GM23338 (cell line): ENCODE data around the gene C6. TPM values are rescaled to one million over a fixed set of nuclear protein-coding genes. Genes with fewer than 3 reads are reported as not detected.
A peak's percentile ranks its signal among the peaks of the same experiment; 100 is the strongest.

Experiments
- ATAC-seq: fragments of 200-7000 bp; cut with Tn5 transposase; 3 replicates; pipeline ENCODE4 v1.9.1; 2020
- DNase-seq: peaks from one replicate; pipeline ENCODE4 v3.0.0-alpha.2; 2015; ENCODE audit warnings: low spot score
- H2AFZ ChIP-seq: fragments of 200-600 bp; sonication (generic); 2 replicates; pipeline ENCODE4 v1.8.0; 2016; ENCODE audit warnings: antibody characterized with exemption, mild to moderate bottlenecking, moderate library complexity
- H3F3A ChIP-seq: fragments of 200-600 bp; sonication (generic); replicated peaks from 2 replicates; pipeline ENCODE4 v1.8.0; 2017; ENCODE audit warnings: antibody characterized with exemption, mixed run types, low read depth
- H3K27ac ChIP-seq: fragments of 200-600 bp; sonication (generic); 2 replicates; pipeline ENCODE4 v1.6.1; 2016; ENCODE audit warnings: low read depth
- H3K27me3 ChIP-seq: fragments of 200-600 bp; sonication (generic); 2 replicates; pipeline ENCODE4 v1.8.0; 2016; ENCODE audit warnings: mild to moderate bottlenecking, mixed run types, moderate library complexity; ENCODE audit not compliant: insufficient read depth
- H3K36me3 ChIP-seq: fragments of 200-600 bp; sonication (generic); 2 replicates; pipeline ENCODE4 v1.8.0; 2016; ENCODE audit warnings: mild to moderate bottlenecking; ENCODE audit not compliant: insufficient read depth
- H3K4me1 ChIP-seq: fragments of 200-600 bp; sonication (generic); 2 replicates; pipeline ENCODE4 v1.8.0; 2016; ENCODE audit warnings: mild to moderate bottlenecking, moderate library complexity; ENCODE audit not compliant: insufficient read depth
- H3K4me2 ChIP-seq: fragments of 200-600 bp; sonication (generic); 2 replicates; pipeline ENCODE4 v1.7.1; 2017; ENCODE audit warnings: mixed run types
- H3K4me3 ChIP-seq: fragments of 200-600 bp; sonication (generic); 2 replicates; pipeline ENCODE4 v1.6.1; 2016; ENCODE audit warnings: mixed run types
- H3K79me2 ChIP-seq: fragments of 200-600 bp; sonication (generic); replicated peaks from 2 replicates; pipeline ENCODE4 v1.8.0; 2017; ENCODE audit warnings: mild to moderate bottlenecking; ENCODE audit not compliant: insufficient read depth
- H3K9me2 ChIP-seq: fragments of 200-600 bp; sonication (generic); 2 replicates; pipeline ENCODE4 v1.8.0; 2017; ENCODE audit not compliant: insufficient read depth
- H4K20me1 ChIP-seq: fragments of 200-600 bp; sonication (generic); replicated peaks from 2 replicates; pipeline ENCODE4 v1.8.0; 2017; ENCODE audit warnings: mild to moderate bottlenecking; ENCODE audit not compliant: insufficient read depth
- H3K27ac Mint-ChIP-seq: 2 replicates; pipeline ENCODE4 v1.8.0; 2020; ENCODE audit warnings: inconsistent platforms, mild to moderate bottlenecking, moderate library complexity, mixed read lengths
- H3K27me3 Mint-ChIP-seq: 3 replicates; pipeline ENCODE4 v1.8.0; 2022; ENCODE audit warnings: low read depth, mild to moderate bottlenecking, moderate library complexity, mixed read lengths, inconsistent platforms; ENCODE audit not compliant: insufficient read depth, poor library complexity
- H3K36me3 Mint-ChIP-seq: 3 replicates; pipeline ENCODE4 v1.8.0; 2021; ENCODE audit warnings: low read depth, mild to moderate bottlenecking, inconsistent platforms, moderate library complexity, mixed read lengths
- H3K4me1 Mint-ChIP-seq: 3 replicates; pipeline ENCODE4 v1.8.0; 2020; ENCODE audit warnings: mild to moderate bottlenecking, inconsistent platforms, mixed read lengths
- H3K4me3 Mint-ChIP-seq: 3 replicates; pipeline ENCODE4 v1.8.0; 2021; ENCODE audit warnings: moderate library complexity, mild to moderate bottlenecking, inconsistent platforms, mixed read lengths
- H3K9me3 Mint-ChIP-seq: 3 replicates; pipeline ENCODE4 v1.8.0; 2020; ENCODE audit warnings: moderate library complexity, mild to moderate bottlenecking, inconsistent platforms, mixed read lengths
- CREB1 ChIP-seq: fragments of 250-450 bp; sonication (Bioruptor Pico); IDR thresholded peaks from 2 replicates; pipeline ENCODE4 v1.5.0; 2020; ENCODE audit warnings: low read depth, mild to moderate bottlenecking, moderate library complexity
- CTCF ChIP-seq, 2 experiments: fragments of 200-600 bp in 1 of 2; sonication (generic) in 1 of 2; conservative IDR thresholded peaks; 2 replicates each; pipeline versions ENCODE4 v1.5.1 to v1.6.1; 2016 to 2017; ENCODE audit warnings: antibody characterized with exemption in 2 of 2, low read depth in 2 of 2, mild to moderate bottlenecking in 2 of 2, moderate library complexity in 1 of 2
- ETS1 ChIP-seq: IDR thresholded peaks from 2 replicates; pipeline ENCODE4 v1.6.1; 2016; ENCODE audit warnings: antibody characterized with exemption
- EZH2 ChIP-seq: fragments of 200-600 bp; sonication (generic); IDR thresholded peaks from one replicate; pipeline ENCODE4 v1.8.0; 2017; ENCODE audit warnings: antibody characterized with exemption, mild to moderate bottlenecking, low read depth; ENCODE audit not compliant: unreplicated experiment
- EZH2phosphoT487 ChIP-seq: fragments of 200-600 bp; sonication (generic); IDR thresholded peaks from one replicate; pipeline ENCODE4 v1.8.1; 2018; ENCODE audit warnings: antibody characterized with exemption; ENCODE audit not compliant: unreplicated experiment
- JUNB ChIP-seq: IDR thresholded peaks from one replicate; pipeline ENCODE4 v1.6.1; 2016; ENCODE audit warnings: antibody characterized with exemption; ENCODE audit not compliant: unreplicated experiment
- NANOG ChIP-seq: IDR thresholded peaks from 2 replicates; pipeline ENCODE4 v1.6.1; 2016; ENCODE audit warnings: antibody characterized with exemption, borderline replicate concordance
- POLR2AphosphoS5 ChIP-seq: IDR thresholded peaks from 2 replicates; pipeline ENCODE4 v1.6.1; 2016; ENCODE audit warnings: antibody characterized with exemption, low read depth
- REST ChIP-seq: IDR thresholded peaks from one replicate; pipeline ENCODE4 v1.6.1; 2018; ENCODE audit warnings: antibody characterized with exemption; ENCODE audit not compliant: unreplicated experiment
- STAT1 ChIP-seq: IDR thresholded peaks from one replicate; pipeline ENCODE4 v1.6.1; 2016; ENCODE audit warnings: antibody characterized with exemption; ENCODE audit not compliant: unreplicated experiment
- ZNF114 ChIP-seq: fragments of 250-450 bp; sonication (Bioruptor Pico); IDR thresholded peaks from 2 replicates; pipeline ENCODE4 v1.5.0; 2020; ENCODE audit warnings: mild to moderate bottlenecking, moderate library complexity
- ZNF331 ChIP-seq: fragments of 250-450 bp; sonication (Bioruptor Pico); IDR thresholded peaks from 2 replicates; pipeline ENCODE4 v1.5.0; 2020; ENCODE audit warnings: low read depth, mild to moderate bottlenecking, moderate library complexity
- ZNF462 ChIP-seq: fragments of 250-450 bp; sonication (Bioruptor Pico); IDR thresholded peaks from 2 replicates; pipeline ENCODE4 v1.5.0; 2020; ENCODE audit warnings: mild to moderate bottlenecking, moderate library complexity
- polyA plus RNA-seq: library from polyadenylated mRNA; unstranded; fragments of >200 nt; fragmentation: Nextera tagmentation; extraction: Ambion mirVana; gene quantifications from 2 replicates; pipeline ENCODE4 v1.2.1, GENCODE V29; 2016
- total RNA-seq: library from RNA; depleted of rRNA; stranded (reverse); fragments of >200 nt; shearing (Covaris generic); gene quantifications from 2 replicates; pipeline ENCODE4 v1.2.3, GENCODE V29; 2014

Gene C6
- total and polyA plus RNA-seq, 2 experiments from 2014 or later: not detected

- DNase-seq (no peak), ATAC-seq (no peak)
- Histone ChIP-seq H3K4me1 (no peaks in the 10 kb centered on the region), H3K4me3 (no peak overlapping the region), H3K36me3 (no peaks in the 10 kb centered on the region), H4K20me1 (no peaks in the 10 kb centered on the region), H3K27me3 (no peaks in the 10 kb centered on the region), H3K4me2 (no peak overlapping the region), H2AFZ (peak overlapping the region; percentile 14; the same call in 1 of the 2 replicates), H3K9me2 (peaks cover 7% of the 10 kb centered on the region; the same call in 1 of the 2 replicates), H3K27ac (no peak overlapping the region), H3F3A (no peaks in the 10 kb centered on the region), H3K79me2 (no peaks in the 10 kb centered on the region)
- Mint-ChIP-seq H3K4me3 (no peak overlapping the region), H3K36me3 (no peaks in the 10 kb centered on the region), H3K27me3 (peaks cover 6% of the 10 kb centered on the region), H3K9me3 (no peaks in the 10 kb centered on the region), H3K4me1 (no peaks in the 10 kb centered on the region), H3K27ac (no peak overlapping the region)
- TF ChIP-seq ZNF331 (CRISPR knock-in tag): no peak
- no peak for TF ChIP-seq ETS1
- TF ChIP-seq CTCF (conservative IDR thresholded peaks at IDR 0.05; ENCODE audit: low read depth in 2 of 2): no peak
- no peak for TF ChIP-seq CREB1
- no peak for TF ChIP-seq REST
- TF ChIP-seq EZH2phosphoT487: no peak
- no peak for TF ChIP-seq STAT1
- no peak for TF ChIP-seq POLR2AphosphoS5
- no peak for TF ChIP-seq EZH2
- TF ChIP-seq NANOG: no peak
- TF ChIP-seq ZNF114 (CRISPR knock-in tag): no peak
- no peak for TF ChIP-seq JUNB
- no peak for TF ChIP-seq ZNF462 (CRISPR knock-in tag)
Measured at GRCh38 chr5:41148448-41148847, 64.9 kb downstream of the C6 start.
